WTC11 (cell line): ENCODE data around the gene CENPE. TPM values are rescaled to one million over a fixed set of nuclear protein-coding genes. Genes with fewer than 3 reads are reported as not detected.

ENCODE experiments used
- ATAC-seq: fragments of 200-7000 bp; cut with Tn5 transposase; 2 replicates; pipeline ENCODE4 v1.10.0; 2021; ENCODE audit warnings: mild to moderate bottlenecking, moderate library complexity
- CTCF ChIA-PET: fragments of 300-600 bp; sonication (Branson Sonifier 250); formaldehyde crosslinking; loops from one replicate; lab custom pipeline; 2021; ENCODE audit warnings: antibody characterized with exemption; lab: Charles Lee
- POLR2A ChIA-PET: fragments of 350-600 bp; sonication (Branson Sonifier 250); formaldehyde crosslinking; loops from one replicate; lab custom pipeline; 2021; ENCODE audit warnings: antibody characterized with exemption; lab: Charles Lee
- DNase-seq: peaks from one replicate; pipeline ENCODE4 v3.0.0; 2021; ENCODE audit warnings: low spot score
- H3K27ac Mint-ChIP-seq: 2 replicates; pipeline ENCODE4 v1.8.0; 2021; ENCODE audit warnings: mixed read lengths
- H3K27me3 Mint-ChIP-seq: 2 replicates; pipeline ENCODE4 v1.8.0; 2021; ENCODE audit warnings: low read depth, mild to moderate bottlenecking, moderate library complexity, mixed read lengths
- H3K36me3 Mint-ChIP-seq: 2 replicates; pipeline ENCODE4 v1.8.0; 2021; ENCODE audit warnings: mixed read lengths
- H3K4me1 Mint-ChIP-seq: 2 replicates; pipeline ENCODE4 v1.8.0; 2022; ENCODE audit warnings: mixed read lengths
- H3K4me3 Mint-ChIP-seq: 2 replicates; pipeline ENCODE4 v1.8.0; 2021; ENCODE audit warnings: mild to moderate bottlenecking, moderate library complexity, mixed read lengths
- H3K9me3 Mint-ChIP-seq: 2 replicates; pipeline ENCODE4 v1.8.0; 2021; ENCODE audit warnings: mixed read lengths
- AFF4 ChIP-seq: sonication (generic); formaldehyde crosslinking; IDR thresholded peaks from 2 replicates; pipeline ENCODE4 v1.8.1; 2023; ENCODE audit warnings: mild to moderate bottlenecking, missing genetic modification reagents, borderline replicate concordance
- CBFB ChIP-seq: sonication (generic); formaldehyde crosslinking; IDR thresholded peaks from 2 replicates; pipeline ENCODE4 v1.8.1; 2022; ENCODE audit warnings: mild to moderate bottlenecking, low read depth, missing genetic modification reagents
- CREB1 ChIP-seq: sonication (generic); formaldehyde crosslinking; IDR thresholded peaks from 2 replicates; pipeline ENCODE4 v1.8.0; 2023; ENCODE audit warnings: mild to moderate bottlenecking, missing genetic modification reagents
- EMX1 ChIP-seq: fragments of 250-450 bp; sonication (Bioruptor Pico); IDR thresholded peaks from 2 replicates; pipeline ENCODE4 v1.8.0; 2021; ENCODE audit warnings: mild to moderate bottlenecking
- FOXK1 ChIP-seq: sonication (generic); formaldehyde crosslinking; IDR thresholded peaks from 2 replicates; pipeline ENCODE4 v1.8.0; 2022; ENCODE audit warnings: mild to moderate bottlenecking, moderate library complexity, missing genetic modification reagents
- FOXP1 ChIP-seq: sonication (generic); formaldehyde crosslinking; IDR thresholded peaks from 2 replicates; pipeline ENCODE4 v1.8.0; 2022; ENCODE audit warnings: missing genetic modification reagents, mild to moderate bottlenecking, moderate library complexity, borderline replicate concordance
- GRHL2 ChIP-seq: fragments of 250-450 bp; sonication (Bioruptor Pico); IDR thresholded peaks from 2 replicates; pipeline ENCODE4 v1.8.0; 2022; ENCODE audit warnings: mild to moderate bottlenecking, moderate library complexity; ENCODE audit not compliant: insufficient replicate concordance, severe bottlenecking
- JAZF1 ChIP-seq: fragments of 250-450 bp; sonication (Bioruptor Pico); IDR thresholded peaks from 2 replicates; pipeline ENCODE4 v1.9.0; 2021; ENCODE audit warnings: moderate library complexity, mild to moderate bottlenecking, inconsistent platforms
- MLX ChIP-seq: sonication (generic); formaldehyde crosslinking; IDR thresholded peaks from 2 replicates; pipeline ENCODE4 v1.8.1; 2023; ENCODE audit warnings: mild to moderate bottlenecking, missing genetic modification reagents, moderate library complexity
- MXD4 ChIP-seq: fragments of 250-450 bp; sonication (Bioruptor Pico); IDR thresholded peaks from 2 replicates; pipeline ENCODE4 v1.8.0; 2021; ENCODE audit warnings: mild to moderate bottlenecking, moderate library complexity, borderline replicate concordance
- NR1H2 ChIP-seq: sonication (generic); formaldehyde crosslinking; IDR thresholded peaks from 2 replicates; pipeline ENCODE4 v1.9.0; 2021; ENCODE audit warnings: mild to moderate bottlenecking, moderate library complexity, missing genetic modification reagents
- NR3C1 ChIP-seq: sonication (generic); formaldehyde crosslinking; conservative IDR thresholded peaks from 2 replicates; pipeline ENCODE4 v1.8.1; 2023; ENCODE audit warnings: low read depth, mild to moderate bottlenecking, missing genetic modification reagents
- PREB ChIP-seq: sonication (generic); formaldehyde crosslinking; IDR thresholded peaks from 2 replicates; pipeline ENCODE4 v1.8.1; 2022; ENCODE audit warnings: mild to moderate bottlenecking, missing genetic modification reagents, moderate library complexity, borderline replicate concordance
- RELA ChIP-seq: sonication (generic); formaldehyde crosslinking; IDR thresholded peaks from 2 replicates; pipeline ENCODE4 v1.8.1; 2022; ENCODE audit warnings: missing genetic modification reagents, mild to moderate bottlenecking, borderline replicate concordance
- SMAD4 ChIP-seq: sonication (generic); formaldehyde crosslinking; IDR thresholded peaks from 2 replicates; pipeline ENCODE4 v1.8.0; 2022; ENCODE audit warnings: mild to moderate bottlenecking, missing genetic modification reagents
- STAT6 ChIP-seq: sonication (generic); formaldehyde crosslinking; conservative IDR thresholded peaks from 2 replicates; pipeline ENCODE4 v1.8.1; 2023; ENCODE audit warnings: mild to moderate bottlenecking, low read depth, missing genetic modification reagents, moderate library complexity
- TCF7 ChIP-seq: sonication (generic); formaldehyde crosslinking; IDR thresholded peaks from 2 replicates; pipeline ENCODE4 v1.8.0; 2022; ENCODE audit warnings: mild to moderate bottlenecking, low read depth, missing genetic modification reagents, moderate library complexity
- TEAD1 ChIP-seq: sonication (generic); formaldehyde crosslinking; IDR thresholded peaks from 2 replicates; pipeline ENCODE4 v1.8.0; 2022; ENCODE audit warnings: mild to moderate bottlenecking, missing genetic modification reagents
- ZNF219 ChIP-seq: sonication (generic); formaldehyde crosslinking; IDR thresholded peaks from 2 replicates; pipeline ENCODE4 v1.8.0; 2023; ENCODE audit warnings: missing genetic modification reagents, mild to moderate bottlenecking, borderline replicate concordance
- ZNF232 ChIP-seq: sonication (generic); formaldehyde crosslinking; IDR thresholded peaks from 2 replicates; pipeline ENCODE4 v1.8.0; 2022; ENCODE audit warnings: mild to moderate bottlenecking, missing genetic modification reagents
- ZNF263 ChIP-seq: sonication (generic); formaldehyde crosslinking; IDR thresholded peaks from 2 replicates; pipeline ENCODE4 v1.8.1; 2022; ENCODE audit warnings: low read depth, mild to moderate bottlenecking, moderate library complexity, missing genetic modification reagents
- ZNF396 ChIP-seq: fragments of 250-450 bp; sonication (Bioruptor Pico); IDR thresholded peaks from 2 replicates; pipeline ENCODE4 v1.8.0; 2021; ENCODE audit warnings: mild to moderate bottlenecking, moderate library complexity, borderline replicate concordance
- total RNA-seq: library from RNA; stranded (reverse); gene quantifications from 3 replicates; pipeline ENCODE4 v1.2.3, GENCODE V29; 2021

Gene CENPE
- total RNA-seq, 1 experiment from 2014 or later, result 46.6 TPM

- Mint-ChIP-seq H3K4me1 (no peaks in the 10 kb centered on the region), H3K4me3 (no peak overlapping the region), H3K27ac (no peak overlapping the region), H3K9me3 (no peaks in the 10 kb centered on the region), H3K27me3 (no peaks in the 10 kb centered on the region), H3K36me3 (peaks cover 27% of the 10 kb centered on the region)
- ATAC-seq (no peak), DNase-seq (no peak)
- ChIA-PET POLR2A (interaction anchor here (0.7 kb wide), 1 partner anchor 40 kb away, joined by 3 read pairs; no protein-coding TSS in a partner anchor), CTCF (no interaction called here)
- TF ChIP-seq SMAD4 (CRISPR knock-in tag), result no peak
- TF ChIP-seq NR3C1 (CRISPR knock-in tag), result no peak
- TF ChIP-seq CREB1 (CRISPR knock-in tag), result no peak
- no peak for TF ChIP-seq FOXP1
- no peak for TF ChIP-seq CBFB (CRISPR knock-in tag)
- TF ChIP-seq ZNF232 (CRISPR knock-in tag), result no peak
- no peak for TF ChIP-seq STAT6 (CRISPR knock-in tag)
- no peak for TF ChIP-seq MXD4 (CRISPR knock-in tag)
- TF ChIP-seq ZNF219, result no peak
- TF ChIP-seq TEAD1 (CRISPR knock-in tag), result no peak
Measured at GRCh38 chr4:103162176-103162575, 36.0 kb downstream of the CENPE start.

- TF ChIP-seq TCF7 (CRISPR knock-in tag), result no peak
- POLR2A ChIA-PET, result no interaction called here
- Mint-ChIP-seq H3K27me3 (no peaks in the 10 kb centered on the region), H3K36me3 (peaks cover 44% of the 10 kb centered on the region), H3K4me1 (no peaks in the 10 kb centered on the region), H3K27ac (no peak overlapping the region), H3K9me3 (no peaks in the 10 kb centered on the region), H3K4me3 (no peak overlapping the region)
- CTCF ChIA-PET, result no interaction called here
- no peak for DNase-seq
- no peak for ATAC-seq
Measured at GRCh38 chr4:103158760-103159159, 39.4 kb downstream of the CENPE start.

- no peak for DNase-seq
- TF ChIP-seq ZNF396 (CRISPR knock-in tag) (no peak), ZNF232 (CRISPR knock-in tag) (no peak), TCF7 (CRISPR knock-in tag) (no peak), PREB (CRISPR knock-in tag) (no peak), AFF4 (CRISPR knock-in tag) (no peak), EMX1 (no peak), GRHL2 (no peak), JAZF1 (CRISPR knock-in tag) (no peak), FOXK1 (no peak), MLX (CRISPR knock-in tag) (no peak), NR1H2 (CRISPR knock-in tag) (no peak), RELA (CRISPR knock-in tag) (no peak), ZNF263 (no peak)
Measured at GRCh38 chr4:103156106-103156505, 42.0 kb downstream of the CENPE start.

More at GRCh38 chr4:103156106-103156505, 42.0 kb downstream of the CENPE start:
- Mint-ChIP-seq H3K36me3 (peaks cover 51% of the 10 kb centered on the region), H3K4me1 (no peaks in the 10 kb centered on the region), H3K27me3 (no peaks in the 10 kb centered on the region), H3K27ac (no peak overlapping the region), H3K4me3 (no peak overlapping the region), H3K9me3 (no peaks in the 10 kb centered on the region)
- ChIA-PET CTCF (no interaction called here), POLR2A (no interaction called here)
- no peak for ATAC-seq
